AG04450 (cell line): ENCODE results near the gene ETV5. TPM values are rescaled to one million over a fixed set of nuclear protein-coding genes. Genes with fewer than 3 reads are reported as not detected.
"Not testable (repeated sequence)": the region's sequence is repeated elsewhere in the genome, so short reads cannot be mapped to it uniquely, and the experiment has no call there.

Experiments
- CTCF ChIA-PET: fragments of 300-600, 350-600 bp; formaldehyde crosslinking; extraction: SDS; loops from one replicate; lab custom pipeline; 2022; ENCODE audit warnings: antibody characterized with exemption, inconsistent platforms; lab: Charles Lee
- POLR2A ChIA-PET: fragments of 350-600 bp; formaldehyde crosslinking; extraction: SDS; loops from one replicate; lab custom pipeline; 2021; ENCODE audit warnings: antibody characterized with exemption, inconsistent platforms; lab: Yijun Ruan, JAX
- DNase-seq: peaks from one replicate; pipeline ENCODE4 v3.0.0-alpha.2; 2011; ENCODE audit warnings: low read depth, low spot score
- H3K27ac ChIP-seq: one replicate; pipeline ENCODE4 v1.5.1; 2012; ENCODE audit warnings: low read depth, low read length, control low read depth
- H3K27me3 ChIP-seq: one replicate; pipeline ENCODE4 v1.6.0; 2012; ENCODE audit warnings: low read length; ENCODE audit not compliant: control insufficient read depth, insufficient read depth
- H3K4me3 ChIP-seq: 2 replicates; pipeline ENCODE4 v1.5.1; 2011; ENCODE audit warnings: mild to moderate bottlenecking, low read depth, low read length, control low read depth
- H3K9me3 ChIP-seq: 2 replicates; pipeline ENCODE4 v1.5.1; 2012; ENCODE audit warnings: low read length; ENCODE audit not compliant: control insufficient read depth, insufficient read depth
- CTCF ChIP-seq: IDR thresholded peaks from 2 replicates; pipeline ENCODE4 v1.5.1; 2011; ENCODE audit warnings: low read depth, low read length, control low read depth, inconsistent platforms
- polyA plus RNA-seq: library from polyadenylated mRNA; depleted of rRNA; stranded (reverse); fragments of >200 nt; gene quantifications from 2 replicates; pipeline ENCODE4 v1.2.3, GENCODE V29; 2011

Gene ETV5
- polyA plus RNA-seq, 1 experiment: 33.7 TPM

GRCh38 chr3:186038360-186038759 is 70.5 kb downstream of the ETV5 start:
- Histone ChIP-seq H3K27me3 (peaks cover 3% of the 10 kb centered on the region), H3K4me3 (no peak overlapping the region), H3K27ac (no peak overlapping the region), H3K9me3 (peaks cover 5% of the 10 kb centered on the region)
- no peak for DNase-seq
- TF ChIP-seq CTCF: no peak
- ChIA-PET POLR2A (no interaction called here), CTCF (interaction anchor here (1.3 kb wide), 1 partner anchor 55 kb away, joined by 3 read pairs; no protein-coding TSS in a partner anchor)

DNA sequence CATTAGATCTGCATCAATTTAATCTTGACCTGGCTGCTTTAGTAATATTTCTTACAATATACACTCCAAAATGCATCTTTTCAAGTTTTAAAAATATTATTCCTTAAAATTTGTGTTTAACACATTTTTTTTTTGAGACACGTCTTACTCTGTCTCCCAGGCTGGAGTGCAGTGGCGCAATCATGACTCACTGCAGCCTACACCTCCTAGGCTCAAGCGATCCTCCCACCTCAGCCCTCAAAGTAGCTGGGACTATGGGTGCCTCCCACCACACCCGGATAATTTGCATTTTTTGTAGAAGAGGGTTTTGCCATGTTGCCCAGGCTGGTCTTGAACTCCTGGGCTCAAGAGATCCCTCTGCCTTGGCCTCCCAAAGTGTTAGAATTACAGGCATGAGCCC is 73.6 kb downstream of the ETV5 start:
- H3K4me3 ChIP-seq: no peak overlapping the region
- peaks cover 8% of the 10 kb centered on the region for H3K9me3 ChIP-seq
- ChIA-PET CTCF (interaction anchor here (2.6 kb wide), 1 partner anchor 92 kb away, joined by 9 read pairs; no protein-coding TSS in a partner anchor), POLR2A (interaction anchor here (1.1 kb wide), 1 partner anchor 13 kb away, joined by 3 read pairs; no protein-coding TSS in a partner anchor)
- DNase-seq: no peak
- TF ChIP-seq CTCF: no peak
- no peaks in the 10 kb centered on the region for H3K27me3 ChIP-seq
- H3K27ac ChIP-seq: no peak overlapping the region

DNA sequence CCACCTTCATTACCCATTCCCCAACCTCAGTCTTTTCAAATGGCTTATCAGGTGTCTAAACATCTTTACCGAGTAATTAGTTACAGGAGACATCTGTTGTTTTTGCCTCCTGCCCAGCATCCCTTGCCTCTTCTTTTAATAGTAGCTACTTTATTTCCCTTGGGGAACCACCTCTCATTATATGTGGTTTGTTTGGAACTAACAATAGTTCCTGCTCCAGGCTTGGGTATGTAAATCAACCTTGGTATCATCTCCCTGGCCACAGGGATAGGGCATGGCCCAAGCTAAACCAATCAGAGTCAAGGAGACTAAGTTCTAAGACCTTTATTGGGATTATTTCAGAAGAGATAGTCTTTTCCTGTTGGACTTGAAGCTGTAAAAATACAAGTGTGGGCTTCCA is 76.6 kb downstream of the ETV5 start:
- no peak for DNase-seq
- Histone ChIP-seq H3K9me3 (peaks cover 3% of the 10 kb centered on the region; the same call in 1 of the 2 replicates), H3K4me3 (no peak overlapping the region), H3K27me3 (peaks cover 4% of the 10 kb centered on the region), H3K27ac (no peak overlapping the region)
- ChIA-PET POLR2A (no interaction called here), CTCF (interaction anchor here (0.9 kb wide), 1 partner anchor 29 kb away, joined by 4 read pairs; no protein-coding TSS in a partner anchor)
- TF ChIP-seq CTCF: no peak

- H3K27me3 ChIP-seq, H3K9me3 ChIP-seq, DNase-seq, H3K27ac ChIP-seq, POLR2A ChIA-PET, CTCF ChIA-PET, H3K4me3 ChIP-seq: not testable (repeated sequence)
Measured at GRCh38 chr3:186025993-186026392, 82.9 kb downstream of the ETV5 start.

- TF ChIP-seq CTCF: no peak
Measured at GRCh38 chr3:186025161-186025560, 83.7 kb downstream of the ETV5 start.

More at GRCh38 chr3:186025161-186025560, 83.7 kb downstream of the ETV5 start:
- Histone ChIP-seq H3K27me3 (peaks cover 4% of the 10 kb centered on the region), H3K9me3 (no peaks in the 10 kb centered on the region), H3K27ac (peak overlapping the region; percentile 11), H3K4me3 (no peak overlapping the region)
- CTCF ChIA-PET: interaction anchor here (1.7 kb wide), 1 partner anchor 82 kb away, joined by 11 read pairs; no protein-coding TSS in a partner anchor
- POLR2A ChIA-PET: no interaction called here
- peak; percentile 39 for DNase-seq
